Thyroid gland (tissue), 4 donors: ENCODE measurements around the gene UBASH3B.

ENCODE experiments used
- POLR2A ChIP-seq, 2 donors: fragments of 450-650 bp; IDR thresholded peaks; one replicate each; pipeline ENCODE4 v1.6.1; 2017; ENCODE audit warnings: antibody characterized with exemption in 2 of 2, mild to moderate bottlenecking in 2 of 2, moderate library complexity in 1 of 2
- TF ChIP-seq, protein P1 (sequence below), 6 experiments: fragments of 200-600 bp in 3 of 6; fragments of 450-650 bp in 3 of 6; sonication (generic) in 3 of 6; IDR thresholded peaks; one replicate each; pipeline ENCODE4 v1.5.1; 2016 to 2019; ENCODE audit warnings: antibody characterized with exemption in 6 of 6, mild to moderate bottlenecking in 2 of 6, inconsistent platforms in 1 of 6, moderate library complexity in 1 of 6

DNA sequence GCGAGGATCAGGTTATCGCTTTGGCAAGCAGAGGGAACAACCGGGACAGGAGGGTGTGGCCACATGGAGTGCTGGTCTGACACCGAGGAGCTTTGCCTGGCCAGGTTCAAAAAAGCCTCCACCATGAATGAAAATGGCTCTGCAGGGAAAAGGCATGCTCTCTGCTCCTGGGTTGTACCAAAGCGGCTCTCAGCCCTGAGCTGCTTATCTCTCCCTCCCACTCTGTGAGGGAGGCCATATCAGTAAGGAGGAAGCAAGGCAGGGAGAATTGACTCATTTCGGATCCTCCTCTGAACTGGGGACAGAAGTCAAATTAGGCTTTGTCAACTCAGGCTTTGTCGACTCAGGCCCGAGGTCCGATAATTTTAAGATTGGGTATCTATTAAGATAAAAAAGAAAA, 99.9 kb downstream of the UBASH3B start:
- TF ChIP-seq, protein P1, sequence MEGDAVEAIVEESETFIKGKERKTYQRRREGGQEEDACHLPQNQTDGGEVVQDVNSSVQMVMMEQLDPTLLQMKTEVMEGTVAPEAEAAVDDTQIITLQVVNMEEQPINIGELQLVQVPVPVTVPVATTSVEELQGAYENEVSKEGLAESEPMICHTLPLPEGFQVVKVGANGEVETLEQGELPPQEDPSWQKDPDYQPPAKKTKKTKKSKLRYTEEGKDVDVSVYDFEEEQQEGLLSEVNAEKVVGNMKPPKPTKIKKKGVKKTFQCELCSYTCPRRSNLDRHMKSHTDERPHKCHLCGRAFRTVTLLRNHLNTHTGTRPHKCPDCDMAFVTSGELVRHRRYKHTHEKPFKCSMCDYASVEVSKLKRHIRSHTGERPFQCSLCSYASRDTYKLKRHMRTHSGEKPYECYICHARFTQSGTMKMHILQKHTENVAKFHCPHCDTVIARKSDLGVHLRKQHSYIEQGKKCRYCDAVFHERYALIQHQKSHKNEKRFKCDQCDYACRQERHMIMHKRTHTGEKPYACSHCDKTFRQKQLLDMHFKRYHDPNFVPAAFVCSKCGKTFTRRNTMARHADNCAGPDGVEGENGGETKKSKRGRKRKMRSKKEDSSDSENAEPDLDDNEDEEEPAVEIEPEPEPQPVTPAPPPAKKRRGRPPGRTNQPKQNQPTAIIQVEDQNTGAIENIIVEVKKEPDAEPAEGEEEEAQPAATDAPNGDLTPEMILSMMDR (IDR thresholded peaks at IDR 0.05): no peak
- no peak for TF ChIP-seq POLR2A (IDR thresholded peaks at IDR 0.05)
